SK-N-SH treated with all-trans-retinoic acid at 6 μM for 48 hours (cell line): ENCODE measurements around the gene GPRIN3.

ENCODE experiments used
- ARNTL ChIP-seq: fragments of 450-650 bp; formaldehyde crosslinking; IDR thresholded peaks from 2 replicates; pipeline ENCODE4 v1.5.0; 2020; ENCODE audit warnings: low read depth, mild to moderate bottlenecking, moderate library complexity, borderline replicate concordance
- PATZ1 ChIP-seq: fragments of 250-450 bp; sonication (Bioruptor Pico); IDR thresholded peaks from 2 replicates; pipeline ENCODE4 v1.8.0; 2020; ENCODE audit warnings: mild to moderate bottlenecking, moderate library complexity, borderline replicate concordance
- RARB ChIP-seq: fragments of 250-450 bp; sonication (Bioruptor Pico); IDR thresholded peaks from 2 replicates; pipeline ENCODE4 v1.8.0; 2021; ENCODE audit warnings: mild to moderate bottlenecking, moderate library complexity
- ZC3H10 ChIP-seq: fragments of 250-450 bp; sonication (Bioruptor Pico); IDR thresholded peaks from 2 replicates; pipeline ENCODE4 v1.5.1; 2021; ENCODE audit warnings: mild to moderate bottlenecking, moderate library complexity
- ZFP3 ChIP-seq: fragments of 250-450 bp; sonication (Bioruptor Pico); IDR thresholded peaks from 2 replicates; pipeline ENCODE4 v1.5.0; 2020; ENCODE audit warnings: mild to moderate bottlenecking, moderate library complexity
- ZNF8 ChIP-seq: fragments of 450-650 bp; formaldehyde crosslinking; IDR thresholded peaks from 2 replicates; pipeline ENCODE4 v1.5.0; 2020; ENCODE audit warnings: mild to moderate bottlenecking, moderate library complexity

- TF ChIP-seq ZNF8 (CRISPR knock-in tag) (no peak), RARB (CRISPR knock-in tag) (no peak), ARNTL (CRISPR knock-in tag) (no peak), ZFP3 (CRISPR knock-in tag) (no peak), ZC3H10 (no peak), PATZ1 (no peak)
Measured at GRCh38 chr4:89334830-89335229, 27.2 kb upstream of the GPRIN3 start.
